GM13976 (cell line): ENCODE results near the gene DVL3.
A peak's percentile ranks its signal among the peaks of the same experiment; 100 is the strongest.

Experiments used
- DNase-seq: peaks from one replicate; pipeline ENCODE4 v3.0.0; 2012; ENCODE audit warnings: low spot score
- in situ Hi-C: fragments of 300-500 bp; cut with MboI; formaldehyde crosslinking; loops from one replicate; pipeline ENCODE4 v1.12.0; 2022; ENCODE audit warnings: low sequenced_read_pairs, mixed read lengths, inconsistent platforms; ENCODE audit not compliant: unreplicated experiment
- TF ChIP-seq, protein P1 (sequence below): IDR thresholded peaks from 2 replicates; pipeline ENCODE4 v1.5.1; 2012; ENCODE audit warnings: borderline replicate concordance, mild to moderate bottlenecking; ENCODE audit not compliant: insufficient read depth; ENCODE audit errors: extremely low read depth, missing control alignments, control extremely low read depth

DVL3 gene

DNA sequence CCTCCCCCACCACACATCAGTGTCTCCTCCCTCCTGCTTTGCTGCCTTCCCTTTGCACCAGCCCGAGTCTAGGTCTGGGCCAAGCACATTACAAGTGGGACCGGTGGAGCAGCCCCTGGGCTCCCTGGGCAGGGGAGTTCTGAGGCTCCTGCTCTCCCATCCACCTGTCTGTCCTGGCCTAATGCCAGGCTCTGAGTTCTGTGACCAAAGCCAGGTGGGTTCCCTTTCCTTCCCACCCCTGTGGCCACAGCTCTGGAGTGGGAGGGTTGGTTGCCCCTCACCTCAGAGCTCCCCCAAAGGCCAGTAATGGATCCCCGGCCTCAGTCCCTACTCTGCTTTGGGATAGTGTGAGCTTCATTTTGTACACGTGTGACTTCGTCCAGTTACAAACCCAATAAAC is 28.5 kb downstream of the DVL3 start:
- no peak for DNase-seq
- in situ Hi-C loops = no loop called here
- TF ChIP-seq, protein P1, sequence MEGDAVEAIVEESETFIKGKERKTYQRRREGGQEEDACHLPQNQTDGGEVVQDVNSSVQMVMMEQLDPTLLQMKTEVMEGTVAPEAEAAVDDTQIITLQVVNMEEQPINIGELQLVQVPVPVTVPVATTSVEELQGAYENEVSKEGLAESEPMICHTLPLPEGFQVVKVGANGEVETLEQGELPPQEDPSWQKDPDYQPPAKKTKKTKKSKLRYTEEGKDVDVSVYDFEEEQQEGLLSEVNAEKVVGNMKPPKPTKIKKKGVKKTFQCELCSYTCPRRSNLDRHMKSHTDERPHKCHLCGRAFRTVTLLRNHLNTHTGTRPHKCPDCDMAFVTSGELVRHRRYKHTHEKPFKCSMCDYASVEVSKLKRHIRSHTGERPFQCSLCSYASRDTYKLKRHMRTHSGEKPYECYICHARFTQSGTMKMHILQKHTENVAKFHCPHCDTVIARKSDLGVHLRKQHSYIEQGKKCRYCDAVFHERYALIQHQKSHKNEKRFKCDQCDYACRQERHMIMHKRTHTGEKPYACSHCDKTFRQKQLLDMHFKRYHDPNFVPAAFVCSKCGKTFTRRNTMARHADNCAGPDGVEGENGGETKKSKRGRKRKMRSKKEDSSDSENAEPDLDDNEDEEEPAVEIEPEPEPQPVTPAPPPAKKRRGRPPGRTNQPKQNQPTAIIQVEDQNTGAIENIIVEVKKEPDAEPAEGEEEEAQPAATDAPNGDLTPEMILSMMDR = no peak

DNA sequence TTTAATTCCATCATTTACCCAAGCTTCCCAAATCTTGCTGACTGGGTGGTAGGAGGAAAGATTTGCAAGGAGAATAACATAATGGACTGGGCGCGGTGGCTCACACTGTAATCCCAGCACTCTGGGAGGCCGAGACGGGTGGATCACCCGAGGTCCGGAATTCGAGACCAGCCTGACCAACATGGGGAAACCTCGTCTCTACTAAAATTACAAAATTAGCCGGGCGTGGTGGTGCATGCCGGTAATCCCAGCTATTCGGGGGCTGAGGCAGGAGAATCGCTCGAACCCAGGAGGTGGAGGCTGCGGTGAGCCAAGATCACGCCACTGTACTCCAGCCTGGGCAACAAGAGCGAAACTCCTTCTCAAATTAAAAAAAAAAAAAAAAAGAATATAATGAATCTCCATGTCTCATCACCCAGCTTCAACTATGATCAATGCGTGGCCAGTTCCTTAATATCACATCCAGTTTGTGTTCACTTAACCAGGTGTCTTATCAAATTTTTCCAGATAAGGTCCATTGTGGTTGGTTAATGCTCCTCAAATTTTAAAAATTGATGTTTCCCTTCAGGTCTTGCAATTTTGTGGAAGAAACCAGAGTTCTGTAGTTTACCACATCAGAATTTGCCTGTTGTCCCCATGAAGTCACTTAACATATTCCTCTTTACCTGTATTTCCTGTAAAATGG is 29.5 kb downstream of the DVL3 start:
- TF ChIP-seq, protein P1 = no peak
- DNase-seq = no peak
- in situ Hi-C loops = no loop called here

DNA sequence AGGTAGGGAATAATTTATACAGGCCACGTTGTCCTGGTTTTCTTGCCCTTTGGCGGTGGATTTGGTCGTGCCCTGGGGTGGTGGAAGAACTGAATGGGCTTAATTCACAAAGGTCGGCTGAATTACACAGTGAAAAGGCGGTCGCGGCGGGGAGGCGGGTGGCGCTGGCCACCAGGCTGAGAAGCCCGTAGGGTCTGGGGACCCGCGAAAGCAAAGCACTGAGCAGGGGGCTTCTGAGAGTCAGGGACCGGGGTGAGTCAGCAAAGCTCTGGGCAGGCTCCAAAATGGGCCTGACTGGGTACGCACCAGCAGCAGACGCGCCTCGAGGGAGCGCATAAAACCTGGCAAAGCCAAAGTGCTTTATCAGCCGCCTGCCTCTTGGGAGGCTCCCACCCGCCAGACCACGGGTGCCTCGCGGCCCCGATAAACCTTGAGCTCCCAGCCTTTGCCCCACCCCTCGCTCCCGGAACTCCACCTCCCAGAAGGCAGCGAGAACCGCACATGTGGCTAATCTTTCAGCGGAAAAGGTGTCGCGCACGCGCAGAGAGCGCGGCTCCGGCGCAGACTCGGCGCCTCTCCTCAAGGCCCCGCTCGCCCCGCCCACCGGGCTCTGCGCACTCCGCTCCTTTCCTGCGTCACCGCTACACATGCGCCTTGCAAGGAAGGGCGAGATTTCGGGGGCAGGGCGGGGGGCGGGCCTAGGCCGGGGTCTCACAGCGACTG is 30.4 kb downstream of the DVL3 start:
- TF ChIP-seq, protein P1 = no peak
- in situ Hi-C loops = no loop called here
- DNase-seq = peak; percentile 99

DNA sequence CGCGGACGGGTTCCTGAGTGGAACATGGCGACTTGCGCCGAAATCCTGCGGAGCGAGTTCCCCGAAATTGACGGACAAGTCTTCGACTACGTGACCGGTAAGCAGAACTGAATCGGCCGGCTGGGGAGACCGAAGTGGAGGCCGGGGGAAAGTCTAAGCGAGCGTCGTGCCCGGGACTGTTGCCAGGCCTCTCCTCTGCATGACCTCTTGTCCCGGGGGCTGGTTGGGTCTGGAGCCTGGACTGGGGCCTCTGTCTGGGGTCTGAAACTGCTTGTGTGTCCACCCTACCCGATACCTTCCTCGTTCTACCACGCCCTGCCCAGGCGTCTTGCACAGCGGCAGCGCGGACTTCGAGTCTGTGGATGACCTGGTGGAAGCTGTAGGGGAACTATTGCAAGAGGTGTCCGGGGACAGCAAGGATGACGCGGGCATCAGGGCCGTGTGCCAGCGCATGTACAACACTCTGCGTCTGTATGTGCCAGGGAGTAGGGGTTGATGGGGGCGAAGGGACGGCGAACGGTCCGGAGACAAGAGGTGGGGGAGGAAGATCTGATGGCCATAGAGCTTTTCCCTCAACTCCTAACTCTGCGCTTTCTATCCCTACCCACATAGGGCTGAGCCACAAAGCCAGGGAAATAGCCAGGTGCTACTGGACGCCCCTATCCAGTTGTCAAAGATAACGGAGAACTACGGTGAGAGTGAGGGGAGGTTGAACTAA is 31.2 kb downstream of the DVL3 start, which contains the start of gene ABCF3:
ABCF3 (plus strand) TSS at position 16 of the 718 bp plus-strand sequence; CDS start at position 25, 9 bp downstream.
- no peak for DNase-seq
- in situ Hi-C loops = no loop called here
- TF ChIP-seq, protein P1 = no peak

DNA sequence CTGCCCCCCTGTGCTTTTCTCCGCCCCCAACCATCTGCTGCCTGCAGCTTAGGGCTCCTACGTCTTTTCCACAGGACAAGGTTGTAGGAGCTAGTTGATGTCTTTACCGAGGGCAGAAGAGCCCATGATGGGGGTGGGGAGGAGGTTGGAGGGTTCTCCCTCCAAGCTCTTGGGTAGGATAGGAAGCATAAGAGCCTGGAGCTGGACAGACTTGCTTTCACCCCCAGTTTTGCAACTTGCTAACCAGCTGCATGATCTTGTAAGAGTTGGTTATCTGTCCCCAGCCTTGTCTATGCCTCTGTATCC is 31.7 kb downstream of the DVL3 start:
- in situ Hi-C loops = no loop called here

DNA sequence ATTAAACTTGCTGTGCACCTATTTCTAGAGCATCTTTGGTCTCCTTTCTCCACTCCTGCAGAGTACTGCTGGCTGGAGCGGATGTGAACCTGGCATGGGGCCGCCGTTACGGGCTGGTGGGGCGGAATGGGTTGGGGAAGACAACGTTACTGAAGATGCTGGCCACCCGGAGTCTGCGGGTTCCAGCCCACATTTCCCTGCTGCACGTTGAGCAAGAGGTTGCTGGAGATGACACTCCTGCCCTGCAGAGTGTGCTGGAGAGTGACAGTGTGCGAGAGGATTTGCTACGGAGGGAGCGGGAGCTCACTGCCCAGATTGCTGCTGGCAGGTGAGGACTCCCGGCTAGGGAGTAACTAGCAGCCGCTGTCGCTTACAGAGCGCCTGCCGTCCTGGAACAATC is 32.9 kb downstream of the DVL3 start:
- in situ Hi-C loops = no loop called here
- TF ChIP-seq, protein P1 = no peak

More for the DNA sequence above, 31.7 kb downstream of the DVL3 start:
- DNase-seq = no peak
- TF ChIP-seq, protein P1 = no peak

More for the DNA sequence above, 32.9 kb downstream of the DVL3 start:
- DNase-seq = no peak
